Endothelial cell (in vitro differentiated cells): Measurements from ENCODE around the gene INSYN2B. TPM values are rescaled to one million over a fixed set of nuclear protein-coding genes. Genes with fewer than 3 reads are reported as not detected.

ENCODE experiments used
- DNase-seq: peaks from one replicate; pipeline ENCODE4 v3.0.0; 2021; ENCODE audit warnings: low spot score
- H3K27ac Mint-ChIP-seq: one replicate; pipeline ENCODE4 v1.8.0; 2021; ENCODE audit warnings: mixed read lengths, inconsistent platforms; ENCODE audit not compliant: unreplicated experiment
- H3K27me3 Mint-ChIP-seq: one replicate; pipeline ENCODE4 v1.8.0; 2021; ENCODE audit warnings: mild to moderate bottlenecking, moderate library complexity, mixed read lengths, inconsistent platforms; ENCODE audit not compliant: unreplicated experiment
- H3K36me3 Mint-ChIP-seq: one replicate; pipeline ENCODE4 v1.8.0; 2021; ENCODE audit warnings: mild to moderate bottlenecking, low read depth, mixed read lengths, inconsistent platforms; ENCODE audit not compliant: unreplicated experiment
- H3K4me1 Mint-ChIP-seq: one replicate; pipeline ENCODE4 v1.8.0; 2021; ENCODE audit warnings: mild to moderate bottlenecking, mixed read lengths, inconsistent platforms; ENCODE audit not compliant: unreplicated experiment
- H3K4me3 Mint-ChIP-seq: one replicate; pipeline ENCODE4 v1.8.0; 2021; ENCODE audit warnings: mild to moderate bottlenecking, mixed read lengths, inconsistent platforms; ENCODE audit not compliant: unreplicated experiment
- H3K9me3 Mint-ChIP-seq: one replicate; pipeline ENCODE4 v1.8.0; 2021; ENCODE audit warnings: mixed read lengths, inconsistent platforms; ENCODE audit not compliant: unreplicated experiment
- total RNA-seq: library from RNA; stranded (reverse); fragmentation: NEBNext Ultra II Directional; extraction: Animal tissue kit (Norgen Biotek cat#: 25700); gene quantifications from one replicate; pipeline ENCODE4 v1.2.1, GENCODE V29; 2021; ENCODE audit not compliant: unreplicated experiment
- TF ChIP-seq, protein P1 (sequence below): fragments of 200-600 bp; sonication (generic); IDR thresholded peaks from one replicate; pipeline ENCODE4 v1.5.0; 2021; ENCODE audit warnings: antibody characterized with exemption; ENCODE audit not compliant: unreplicated experiment

Gene INSYN2B
- total RNA-seq, 1 donor from 2014 or later, result 4.5 TPM

DNA sequence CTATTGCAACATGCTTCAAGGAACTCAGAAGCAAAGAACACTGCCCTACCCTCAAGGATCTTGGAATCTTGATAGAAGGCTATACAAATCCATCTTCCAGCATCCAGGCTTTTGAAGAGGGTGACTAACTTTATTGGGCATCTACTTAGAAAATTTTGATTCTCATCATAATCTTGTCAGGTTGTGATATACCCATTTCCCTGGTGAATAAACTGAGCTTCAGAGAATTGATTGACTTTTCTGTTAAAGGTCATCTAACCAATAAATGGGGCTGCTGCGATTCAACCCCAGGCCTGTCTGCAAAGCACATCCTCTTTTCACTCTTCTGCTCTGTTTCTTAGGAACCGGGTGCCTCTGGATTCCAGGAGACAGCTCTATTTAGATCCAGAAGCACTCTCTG lies 19.9 kb upstream of the INSYN2B start:
- Mint-ChIP-seq H3K9me3 (no peaks in the 10 kb centered on the region), H3K27me3 (no peaks in the 10 kb centered on the region), H3K27ac (no peak overlapping the region), H3K4me3 (no peak overlapping the region), H3K4me1 (peaks cover 6% of the 10 kb centered on the region), H3K36me3 (no peaks in the 10 kb centered on the region)
- TF ChIP-seq, protein P1, sequence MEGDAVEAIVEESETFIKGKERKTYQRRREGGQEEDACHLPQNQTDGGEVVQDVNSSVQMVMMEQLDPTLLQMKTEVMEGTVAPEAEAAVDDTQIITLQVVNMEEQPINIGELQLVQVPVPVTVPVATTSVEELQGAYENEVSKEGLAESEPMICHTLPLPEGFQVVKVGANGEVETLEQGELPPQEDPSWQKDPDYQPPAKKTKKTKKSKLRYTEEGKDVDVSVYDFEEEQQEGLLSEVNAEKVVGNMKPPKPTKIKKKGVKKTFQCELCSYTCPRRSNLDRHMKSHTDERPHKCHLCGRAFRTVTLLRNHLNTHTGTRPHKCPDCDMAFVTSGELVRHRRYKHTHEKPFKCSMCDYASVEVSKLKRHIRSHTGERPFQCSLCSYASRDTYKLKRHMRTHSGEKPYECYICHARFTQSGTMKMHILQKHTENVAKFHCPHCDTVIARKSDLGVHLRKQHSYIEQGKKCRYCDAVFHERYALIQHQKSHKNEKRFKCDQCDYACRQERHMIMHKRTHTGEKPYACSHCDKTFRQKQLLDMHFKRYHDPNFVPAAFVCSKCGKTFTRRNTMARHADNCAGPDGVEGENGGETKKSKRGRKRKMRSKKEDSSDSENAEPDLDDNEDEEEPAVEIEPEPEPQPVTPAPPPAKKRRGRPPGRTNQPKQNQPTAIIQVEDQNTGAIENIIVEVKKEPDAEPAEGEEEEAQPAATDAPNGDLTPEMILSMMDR, result no peak
- DNase-seq, result no peak

DNA sequence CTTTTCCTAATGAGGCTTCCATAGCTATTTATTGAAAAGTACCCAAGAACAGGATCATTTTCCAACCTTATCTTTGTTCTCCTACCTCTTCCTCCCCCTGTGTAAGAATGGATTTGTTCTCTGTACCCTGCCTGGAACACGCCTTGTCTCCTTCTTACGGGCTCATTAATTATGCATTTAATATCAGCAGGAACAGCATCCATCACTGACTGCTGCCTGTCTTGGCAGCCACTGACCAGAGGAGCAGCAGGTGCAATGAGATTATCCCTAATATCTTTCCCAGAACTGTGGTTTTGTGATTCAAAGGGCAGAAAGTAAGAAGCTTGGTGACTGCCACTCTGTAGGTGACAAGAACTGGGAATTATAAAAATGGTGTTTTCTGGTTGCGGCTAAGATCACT lies 19.3 kb upstream of the INSYN2B start:
- DNase-seq, result no peak
- no peak overlapping the region for H3K27ac Mint-ChIP-seq
- H3K4me3 Mint-ChIP-seq, result no peak overlapping the region
- H3K9me3 Mint-ChIP-seq, result no peaks in the 10 kb centered on the region
- TF ChIP-seq, protein P1, result no peak
- no peaks in the 10 kb centered on the region for H3K27me3 Mint-ChIP-seq
- no peaks in the 10 kb centered on the region for H3K36me3 Mint-ChIP-seq
- H3K4me1 Mint-ChIP-seq, result peaks cover 5% of the 10 kb centered on the region

DNA sequence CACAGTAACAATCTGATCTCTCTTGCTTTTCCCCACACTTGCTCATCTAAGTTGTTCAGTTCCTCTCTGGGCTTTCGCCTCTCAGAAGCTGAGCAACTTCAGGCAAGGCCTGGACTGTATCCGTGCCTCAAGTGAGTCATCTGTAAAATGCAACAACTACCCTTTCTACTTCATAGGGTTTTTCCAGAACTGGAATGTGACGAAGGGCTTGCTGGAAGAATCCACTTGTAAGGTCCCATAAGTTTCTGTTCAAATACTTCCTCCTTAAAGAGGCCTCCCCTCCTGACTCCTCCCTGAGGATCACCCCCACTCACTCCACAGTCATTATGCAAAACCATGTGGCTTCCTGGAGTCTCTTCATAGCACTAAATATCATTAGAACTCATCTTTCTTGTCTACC lies 17.5 kb upstream of the INSYN2B start:
- peaks cover 14% of the 10 kb centered on the region for H3K4me1 Mint-ChIP-seq
- H3K9me3 Mint-ChIP-seq, result no peaks in the 10 kb centered on the region
- no peak overlapping the region for H3K4me3 Mint-ChIP-seq
- H3K27ac Mint-ChIP-seq, result no peak overlapping the region
- no peaks in the 10 kb centered on the region for H3K27me3 Mint-ChIP-seq
- DNase-seq, result no peak
- no peaks in the 10 kb centered on the region for H3K36me3 Mint-ChIP-seq
- TF ChIP-seq, protein P1, result no peak

DNA sequence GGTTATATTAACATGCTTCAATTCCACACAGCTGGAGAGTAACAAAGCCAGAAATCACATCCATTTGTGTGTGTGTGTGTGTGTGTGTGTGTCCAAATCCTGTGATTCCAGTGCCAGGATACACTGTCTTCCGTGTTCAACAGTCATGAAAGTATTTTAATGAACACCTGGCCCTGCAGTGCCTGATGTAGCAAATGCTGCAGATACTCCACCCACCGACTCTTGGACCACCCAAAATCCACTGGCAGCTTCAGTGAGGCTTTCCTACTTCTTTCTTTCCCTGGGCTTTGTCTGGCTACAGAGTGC lies 13.1 kb upstream of the INSYN2B start:
- no peak for DNase-seq
- Mint-ChIP-seq H3K9me3 (no peaks in the 10 kb centered on the region), H3K4me3 (no peak overlapping the region), H3K36me3 (no peaks in the 10 kb centered on the region), H3K27ac (no peak overlapping the region), H3K27me3 (no peaks in the 10 kb centered on the region), H3K4me1 (peaks cover 23% of the 10 kb centered on the region)
- TF ChIP-seq, protein P1, result no peak

DNA sequence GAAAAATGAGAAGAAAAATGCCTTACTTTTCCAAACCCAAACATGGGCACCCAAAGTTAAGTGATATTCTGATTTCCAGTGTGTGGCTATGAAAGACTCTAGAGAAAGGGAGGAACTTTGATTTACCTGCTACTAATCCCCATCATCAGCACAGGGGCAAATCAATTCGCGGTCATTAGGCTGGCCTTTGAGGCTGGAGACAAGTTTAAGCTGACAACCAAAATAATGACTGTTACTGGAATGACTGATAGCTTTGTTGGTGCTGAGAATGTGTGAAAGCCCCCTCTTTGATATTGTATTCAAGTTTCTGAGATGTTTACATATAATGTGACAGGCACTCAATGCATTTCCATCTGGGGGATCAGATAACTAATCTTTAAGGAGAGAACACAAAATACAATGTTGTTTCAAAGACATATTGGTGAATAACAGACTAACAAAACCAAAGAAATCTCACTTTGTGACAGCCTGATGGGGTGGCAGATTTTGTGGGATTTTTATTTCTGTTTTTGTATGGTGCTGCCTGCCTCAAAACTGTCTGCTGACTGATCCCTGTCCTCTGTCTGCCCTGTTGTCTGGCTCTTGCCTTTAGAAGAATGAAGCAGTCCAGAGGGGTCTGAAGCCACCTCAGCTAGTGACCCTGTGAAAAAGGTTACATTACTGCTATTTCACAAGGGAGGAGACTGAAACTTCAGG lies 12.6 kb upstream of the INSYN2B start:
- no peak for DNase-seq
- Mint-ChIP-seq H3K9me3 (no peaks in the 10 kb centered on the region), H3K36me3 (no peaks in the 10 kb centered on the region), H3K4me3 (no peak overlapping the region), H3K4me1 (peaks cover 25% of the 10 kb centered on the region), H3K27ac (no peak overlapping the region), H3K27me3 (no peaks in the 10 kb centered on the region)
- TF ChIP-seq, protein P1, result no peak
